LNCAP (cell line): ENCODE data around the gene RHEBL1.

Experiments used
- TF ChIP-seq, protein P1 (sequence below): fragments of 450-650 bp; IDR thresholded peaks from 2 replicates; pipeline ENCODE4 v1.5.1; 2017; ENCODE audit warnings: mild to moderate bottlenecking

RHEBL1 gene

GRCh38 chr12:49050507-49051372 lies 19.0 kb downstream of the RHEBL1 start:
- TF ChIP-seq, protein P1, sequence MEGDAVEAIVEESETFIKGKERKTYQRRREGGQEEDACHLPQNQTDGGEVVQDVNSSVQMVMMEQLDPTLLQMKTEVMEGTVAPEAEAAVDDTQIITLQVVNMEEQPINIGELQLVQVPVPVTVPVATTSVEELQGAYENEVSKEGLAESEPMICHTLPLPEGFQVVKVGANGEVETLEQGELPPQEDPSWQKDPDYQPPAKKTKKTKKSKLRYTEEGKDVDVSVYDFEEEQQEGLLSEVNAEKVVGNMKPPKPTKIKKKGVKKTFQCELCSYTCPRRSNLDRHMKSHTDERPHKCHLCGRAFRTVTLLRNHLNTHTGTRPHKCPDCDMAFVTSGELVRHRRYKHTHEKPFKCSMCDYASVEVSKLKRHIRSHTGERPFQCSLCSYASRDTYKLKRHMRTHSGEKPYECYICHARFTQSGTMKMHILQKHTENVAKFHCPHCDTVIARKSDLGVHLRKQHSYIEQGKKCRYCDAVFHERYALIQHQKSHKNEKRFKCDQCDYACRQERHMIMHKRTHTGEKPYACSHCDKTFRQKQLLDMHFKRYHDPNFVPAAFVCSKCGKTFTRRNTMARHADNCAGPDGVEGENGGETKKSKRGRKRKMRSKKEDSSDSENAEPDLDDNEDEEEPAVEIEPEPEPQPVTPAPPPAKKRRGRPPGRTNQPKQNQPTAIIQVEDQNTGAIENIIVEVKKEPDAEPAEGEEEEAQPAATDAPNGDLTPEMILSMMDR: no peak

GRCh38 chr12:49049566-49050224 lies 20.1 kb downstream of the RHEBL1 start:
- TF ChIP-seq, protein P1: no peak

GRCh38 chr12:49048953-49049352 lies 20.8 kb downstream of the RHEBL1 start:
- TF ChIP-seq, protein P1: no peak

DNA sequence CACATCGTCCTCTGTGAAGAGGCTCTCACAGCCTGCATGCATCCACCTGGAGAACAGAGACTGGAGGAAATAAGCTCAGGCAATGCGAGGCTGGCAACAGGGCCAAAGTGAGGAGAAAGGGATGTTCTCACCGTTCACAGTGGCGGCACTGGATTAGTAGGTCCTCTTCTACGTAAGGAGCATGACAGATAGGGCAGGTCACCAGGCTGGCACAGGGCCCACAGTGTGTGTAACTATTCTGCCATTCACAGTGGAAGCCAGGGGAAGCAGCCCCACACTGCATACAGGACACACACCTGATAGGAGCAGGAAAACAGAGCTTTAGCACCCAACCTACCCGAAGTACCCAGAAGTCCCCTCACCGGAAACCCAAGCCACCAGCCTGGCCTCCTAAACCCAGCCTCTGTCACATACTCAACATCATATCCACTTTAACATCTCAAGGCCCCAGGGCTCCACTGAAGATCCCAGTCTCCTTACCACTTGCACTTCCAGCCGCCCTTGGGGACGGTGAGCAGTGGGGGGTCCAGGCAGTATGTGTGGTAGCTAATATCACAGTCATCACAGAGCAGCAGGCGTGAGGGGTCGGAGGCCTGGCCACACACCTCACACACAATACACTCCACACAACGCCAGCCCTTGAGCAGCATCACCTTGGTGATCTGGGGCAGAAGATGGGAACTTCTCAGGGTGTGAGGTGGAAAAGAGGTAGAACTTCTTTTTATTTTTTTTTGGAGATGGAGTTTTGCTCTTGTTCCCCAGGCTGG lies 23.5 kb downstream of the RHEBL1 start:
- TF ChIP-seq, protein P1: no peak

DNA sequence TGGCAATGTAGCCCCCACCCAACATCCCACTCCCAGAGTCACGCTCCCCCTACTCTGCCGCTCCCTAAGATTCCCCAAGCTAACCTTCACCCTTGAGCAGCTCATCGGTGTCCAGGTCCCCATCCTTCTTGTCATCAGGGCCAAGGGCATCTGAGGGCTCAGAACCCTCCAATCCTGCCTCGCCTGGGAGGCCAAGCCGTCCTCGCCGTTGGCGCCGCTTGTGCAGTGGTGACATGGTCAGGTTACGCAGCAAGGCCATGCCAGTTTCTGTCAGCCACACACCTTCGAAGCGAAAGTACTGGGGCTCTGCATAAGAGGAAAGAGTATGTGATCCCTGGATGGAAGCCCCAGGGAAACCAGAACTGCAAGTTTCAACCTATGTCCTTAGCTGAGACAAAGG lies 25.1 kb downstream of the RHEBL1 start:
- TF ChIP-seq, protein P1: no peak

DNA sequence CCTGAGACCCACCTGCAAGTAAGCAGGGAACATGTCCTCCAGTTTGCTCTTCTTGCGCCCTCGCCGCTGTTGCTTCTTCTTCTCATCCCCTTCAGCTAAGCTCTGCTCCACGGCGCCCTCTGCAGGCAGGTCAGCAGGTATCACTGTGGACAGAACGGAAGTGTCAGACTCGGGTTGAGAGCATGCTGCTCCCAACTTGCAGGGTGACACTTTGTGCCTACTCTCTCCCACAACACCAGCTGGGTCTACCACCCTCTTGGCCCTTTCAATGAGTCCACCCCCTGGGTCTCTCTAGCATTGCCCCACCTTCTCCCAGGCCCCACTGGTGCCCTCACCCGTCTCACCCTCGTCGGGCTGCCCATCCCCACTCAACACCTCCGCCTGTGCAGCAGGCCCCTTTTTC lies 25.9 kb downstream of the RHEBL1 start:
- TF ChIP-seq, protein P1: peak; percentile 83

DNA sequence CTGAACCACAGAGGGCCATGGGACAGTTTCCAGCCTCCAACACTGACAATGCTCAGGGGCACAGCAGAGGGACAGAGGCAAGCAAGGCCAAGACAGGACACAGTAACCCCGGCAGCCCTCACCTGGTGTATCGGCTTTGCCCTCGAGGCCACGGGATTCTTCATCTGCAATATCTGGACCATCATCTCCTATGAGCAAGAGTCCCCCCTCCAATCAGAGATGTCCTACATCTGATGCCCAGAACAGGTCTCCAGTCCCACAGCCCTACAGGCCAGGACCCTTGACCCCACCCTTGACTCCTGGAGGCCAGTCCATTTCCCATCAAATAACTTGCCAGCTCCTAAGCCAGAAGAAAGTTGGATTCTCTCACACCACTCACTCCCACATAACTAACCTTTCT lies 26.5 kb downstream of the RHEBL1 start:
- TF ChIP-seq, protein P1: no peak
